ENCODE measurements around the gene JKAMP. TPM values are rescaled to one million over a fixed set of nuclear protein-coding genes. Genes with fewer than 3 reads are reported as not detected.

JKAMP gene
- total and polyA plus RNA-seq, 2 donors from 2014 or later = 40.4 to 48.3 TPM

GRCh38 chr14:59507063-59507751 lies 22.9 kb downstream of the JKAMP start:
- H3K36me3 ChIP-seq (ENCODE audit: control insufficient read depth in 2 of 3, insufficient read depth in 3 of 3, low read length in 3 of 3) = peaks cover 0 to 11% (median 6%) of the 10 kb centered on the region in 3 donors
- H3K27ac ChIP-seq (ENCODE audit: low read depth in 2 of 2, low read length in 2 of 2) = no peak overlapping the region
- H3K27me3 ChIP-seq (ENCODE audit: control insufficient read depth, insufficient read depth, low read length) = no peaks in the 10 kb centered on the region
- intact Hi-C loops (cut with DNase I) = no loop called here
- H3K4me1 ChIP-seq (ENCODE audit: control insufficient read depth in 2 of 3, insufficient read depth in 2 of 3, low read depth in 1 of 3, low read length in 3 of 3) = no peaks in the 10 kb centered on the region
- H3K4me3 ChIP-seq (ENCODE audit: low read length in 3 of 3) = no peak overlapping the region
- H3K9me3 ChIP-seq (ENCODE audit: control insufficient read depth in 2 of 3, insufficient read depth in 1 of 3, low read length in 3 of 3) = no peaks in the 10 kb centered on the region
- peak; percentile 70 for TF ChIP-seq CTCF (IDR thresholded peaks at IDR 0.05; ENCODE audit: borderline replicate concordance, extremely low read depth, insufficient read depth)
- FAIRE-seq (no peak), DNase-seq (peak in 4 of 5 donors; percentile 69 to 83 (median 79))
- H3K9ac ChIP-seq (ENCODE audit: low read length in 3 of 3) = no peak overlapping the region

- no peaks in the 10 kb centered on the region for H3K4me1 ChIP-seq (ENCODE audit: control insufficient read depth in 2 of 3, insufficient read depth in 2 of 3, low read depth in 1 of 3, low read length in 3 of 3)
- no peak for TF ChIP-seq CTCF (IDR thresholded peaks at IDR 0.05; ENCODE audit: borderline replicate concordance, extremely low read depth, insufficient read depth)
- intact Hi-C loops (cut with DNase I) = no loop called here
- H3K9me3 ChIP-seq (ENCODE audit: control insufficient read depth in 2 of 3, insufficient read depth in 1 of 3, low read length in 3 of 3) = no peaks in the 10 kb centered on the region
- DNase-seq = no peak
- peaks cover 0 to 11% (median 6%) of the 10 kb centered on the region in 3 donors for H3K36me3 ChIP-seq (ENCODE audit: control insufficient read depth in 2 of 3, insufficient read depth in 3 of 3, low read length in 3 of 3)
- H3K9ac ChIP-seq (ENCODE audit: low read length in 3 of 3) = no peak overlapping the region
- no peak overlapping the region for H3K27ac ChIP-seq (ENCODE audit: low read depth in 2 of 2, low read length in 2 of 2)
- no peak for FAIRE-seq
- H3K4me3 ChIP-seq (ENCODE audit: low read length in 3 of 3) = no peak overlapping the region
- no peaks in the 10 kb centered on the region for H3K27me3 ChIP-seq (ENCODE audit: control insufficient read depth, insufficient read depth, low read length)
These were observed 23.4 kb downstream of the JKAMP start for GRCh38 chr14:59507752-59508103.

GRCh38 chr14:59509101-59509500 lies 24.8 kb downstream of the JKAMP start:
- Histone ChIP-seq H3K4me1 (ENCODE audit: control insufficient read depth in 2 of 3, insufficient read depth in 2 of 3, low read depth in 1 of 3, low read length in 3 of 3) (no peaks in the 10 kb centered on the region), H3K9ac (ENCODE audit: low read length in 3 of 3) (no peak overlapping the region), H3K27me3 (ENCODE audit: control insufficient read depth, insufficient read depth, low read length) (no peaks in the 10 kb centered on the region), H3K27ac (ENCODE audit: low read depth in 2 of 2, low read length in 2 of 2) (no peak overlapping the region), H3K36me3 (ENCODE audit: control insufficient read depth in 2 of 3, insufficient read depth in 3 of 3, low read length in 3 of 3) (peaks cover 0 to 7% (median 2%) of the 10 kb centered on the region in 3 donors), H3K4me3 (ENCODE audit: low read length in 3 of 3) (no peak overlapping the region), H3K9me3 (ENCODE audit: control insufficient read depth in 2 of 3, insufficient read depth in 1 of 3, low read length in 3 of 3) (no peaks in the 10 kb centered on the region)
- no peak for FAIRE-seq
- intact Hi-C loops (cut with DNase I) = no loop called here
- no peak for DNase-seq
- TF ChIP-seq CTCF (IDR thresholded peaks at IDR 0.05; ENCODE audit: borderline replicate concordance, extremely low read depth, insufficient read depth) = no peak

- Histone ChIP-seq H3K4me3 (ENCODE audit: low read length in 3 of 3) (no peak overlapping the region), H3K9me3 (ENCODE audit: control insufficient read depth in 2 of 3, insufficient read depth in 1 of 3, low read length in 3 of 3) (no peaks in the 10 kb centered on the region), H3K4me1 (ENCODE audit: control insufficient read depth in 2 of 3, insufficient read depth in 2 of 3, low read depth in 1 of 3, low read length in 3 of 3) (no peaks in the 10 kb centered on the region), H3K27me3 (ENCODE audit: control insufficient read depth, insufficient read depth, low read length) (no peaks in the 10 kb centered on the region), H3K27ac (ENCODE audit: low read depth in 2 of 2, low read length in 2 of 2) (no peak overlapping the region), H3K36me3 (ENCODE audit: control insufficient read depth in 2 of 3, insufficient read depth in 3 of 3, low read length in 3 of 3) (peaks cover 0 to under 1% (median 0%) of the 10 kb centered on the region in 3 donors), H3K9ac (ENCODE audit: low read length in 3 of 3) (no peak overlapping the region)
- intact Hi-C loops (cut with DNase I) = no loop called here
- DNase-seq (no peak), FAIRE-seq (no peak)
- TF ChIP-seq CTCF (IDR thresholded peaks at IDR 0.05; ENCODE audit: borderline replicate concordance, extremely low read depth, insufficient read depth) = no peak
These were observed 25.7 kb downstream of the JKAMP start for GRCh38 chr14:59510001-59510400.

Data from kidney (tissue), 14 donors.